ENCODE data around the gene DEPP1. TPM values are rescaled to one million over a fixed set of nuclear protein-coding genes. Genes with fewer than 3 reads are reported as not detected.

The DEPP1 gene
- total and polyA plus RNA-seq, 2 donors (not counting 3 experiments of a cell fraction or from before 2014, with no cell fraction given), result 364 to 951 TPM

- no peak overlapping the region for H3K9ac ChIP-seq (replicated peaks; ENCODE audit: extremely low read depth, insufficient read depth, low read length)
- H3K4me1 ChIP-seq (ENCODE audit: control insufficient read depth, extremely low read depth, insufficient read depth, low read length), result no peaks in the 10 kb centered on the region
- intact Hi-C loops (cut with micrococcal nuclease) (no loop called here), dilution Hi-C loops (cut with MboI; ENCODE audit: extremely low pct_ligation_motif_present, low sequenced_read_pairs) (no loop called here)
- BruUV-seq (replicated peaks), result no TSS peak
- H3K4me2 ChIP-seq (ENCODE audit: insufficient read depth, low read length), result no peak overlapping the region
- CTCF ChIA-PET, result interaction anchor here (2.4 kb wide), 1 partner anchor 17 kb away, joined by 8 read pairs; no protein-coding TSS in a partner anchor
- H3K9me1 ChIP-seq (replicated peaks; ENCODE audit: control insufficient read depth, extremely low read depth, insufficient read depth, low read length), result no peaks in the 10 kb centered on the region
- H3K27me3 ChIP-seq (ENCODE audit: control insufficient read depth in 2 of 2, insufficient read depth in 2 of 2, low read length in 2 of 2), result peaks cover 0 to 5% of the 10 kb centered on the region in 2 experiments
- TF ChIP-seq POLR2A (IDR thresholded peaks at IDR 0.05; ENCODE audit: low read depth, low read length), result no peak
- TF ChIP-seq MAX (IDR thresholded peaks at IDR 0.05; ENCODE audit: insufficient read depth, insufficient read length), result no peak
- H2AFZ ChIP-seq (ENCODE audit: low read depth, low read length), result no peak overlapping the region
- FAIRE-seq (no peak), DNase-seq (ENCODE audit: low read depth, low spot score) (no peak)
- POLR2A ChIA-PET, result no interaction called here
- H4K20me1 ChIP-seq (replicated peaks; ENCODE audit: control insufficient read depth, extremely low read depth, insufficient read depth, low read length), result no peaks in the 10 kb centered on the region
- H3K9me3 ChIP-seq (replicated peaks; ENCODE audit: control insufficient read depth, insufficient read depth, low read length), result no peaks in the 10 kb centered on the region
- no peaks in the 10 kb centered on the region for H3K36me3 ChIP-seq (ENCODE audit: control insufficient read depth in 2 of 2, extremely low read depth in 1 of 2, insufficient read depth in 2 of 2, low read length in 2 of 2)
- H3K4me3 ChIP-seq (replicated peaks in 1 of 3; ENCODE audit: insufficient read depth in 1 of 3, low read depth in 1 of 3, low read length in 3 of 3), result no peak overlapping the region
- no peak overlapping the region for H3K27ac ChIP-seq (ENCODE audit: insufficient read depth, low read depth, low read length)
- H3K79me2 ChIP-seq (ENCODE audit: control insufficient read depth, insufficient read depth, low read length), result no peaks in the 10 kb centered on the region
Measured at GRCh38 chr10:44949915-44950314, 28.7 kb downstream of the DEPP1 start.

GRCh38 chr10:44949127-44949802, 29.3 kb downstream of the DEPP1 start:
- Histone ChIP-seq H3K27ac (ENCODE audit: insufficient read depth, low read depth, low read length) (no peak overlapping the region), H3K27me3 (ENCODE audit: control insufficient read depth in 2 of 2, insufficient read depth in 2 of 2, low read length in 2 of 2) (peaks cover 3 to 5% of the 10 kb centered on the region in 2 experiments), H3K9me1 (replicated peaks; ENCODE audit: control insufficient read depth, extremely low read depth, insufficient read depth, low read length) (no peaks in the 10 kb centered on the region), H3K9me3 (replicated peaks; ENCODE audit: control insufficient read depth, insufficient read depth, low read length) (no peaks in the 10 kb centered on the region), H2AFZ (ENCODE audit: low read depth, low read length) (no peak overlapping the region), H3K4me3 (replicated peaks in 1 of 3; ENCODE audit: insufficient read depth in 1 of 3, low read depth in 1 of 3, low read length in 3 of 3) (no peak overlapping the region), H3K79me2 (ENCODE audit: control insufficient read depth, insufficient read depth, low read length) (no peaks in the 10 kb centered on the region), H3K9ac (replicated peaks; ENCODE audit: extremely low read depth, insufficient read depth, low read length) (no peak overlapping the region), H3K4me2 (ENCODE audit: insufficient read depth, low read length) (no peak overlapping the region), H4K20me1 (replicated peaks; ENCODE audit: control insufficient read depth, extremely low read depth, insufficient read depth, low read length) (no peaks in the 10 kb centered on the region), H3K36me3 (ENCODE audit: control insufficient read depth in 2 of 2, extremely low read depth in 1 of 2, insufficient read depth in 2 of 2, low read length in 2 of 2) (no peaks in the 10 kb centered on the region), H3K4me1 (ENCODE audit: control insufficient read depth, extremely low read depth, insufficient read depth, low read length) (no peaks in the 10 kb centered on the region)
- dilution Hi-C loops (cut with MboI; ENCODE audit: extremely low pct_ligation_motif_present, low sequenced_read_pairs), result no loop called here
- no peak for TF ChIP-seq GATA2 (IDR thresholded peaks at IDR 0.05; ENCODE audit: insufficient read depth, insufficient read length, low read depth, low read length)
- TF ChIP-seq FOS (IDR thresholded peaks at IDR 0.05; ENCODE audit: borderline replicate concordance, insufficient read depth, low read length), result no peak
- TF ChIP-seq MYC (IDR thresholded peaks at IDR 0.05; ENCODE audit: low read depth, low read length), result no peak
- TF ChIP-seq POLR2A (IDR thresholded peaks at IDR 0.05; ENCODE audit: low read depth, low read length), result no peak
- TF ChIP-seq MAX (IDR thresholded peaks at IDR 0.05; ENCODE audit: insufficient read depth, insufficient read length), result no peak
- TF ChIP-seq POLR2AphosphoS5 (IDR thresholded peaks at IDR 0.05; ENCODE audit: insufficient read depth, low read depth, low read length), result no peak
- TF ChIP-seq EZH2 (IDR thresholded peaks at IDR 0.05; ENCODE audit: borderline replicate concordance, low read depth, low read length, severe bottlenecking), result no peak
- TF ChIP-seq CTCF (IDR thresholded peaks at IDR 0.05; ENCODE audit: extremely low read depth in 1 of 2, insufficient read depth in 1 of 2, low read depth in 1 of 2, low read length in 2 of 2), result no peak
- no peak for TF ChIP-seq JUN (IDR thresholded peaks at IDR 0.05; ENCODE audit: borderline replicate concordance, insufficient read depth, insufficient read length, low read depth)
- no peak for FAIRE-seq
- BruUV-seq (replicated peaks), result no TSS peak
- ChIA-PET POLR2A (no interaction called here), CTCF (interaction anchor here (1.0 to 2.4 kb wide), 2 partner anchors 14 to 16 kb away, joined by 3 to 8 read pairs; no protein-coding TSS in a partner anchor)
- intact Hi-C loops (cut with micrococcal nuclease), result no loop called here
- DNase-seq (ENCODE audit: low read depth, low spot score), result no peak
